RWPE2 (cell line): ENCODE results near the gene LYZL6.

Source experiments
- ATAC-seq: fragments of 200-7000 bp; cut with Tn5 transposase; 3 replicates; pipeline ENCODE4 v1.9.1; 2021; ENCODE audit warnings: low read depth
- DNase-seq: peaks from one replicate; pipeline ENCODE4 v3.0.0-alpha.2; 2020; ENCODE audit warnings: low spot score
- H3K27ac ChIP-seq: fragments of 450-650 bp; 2 replicates; pipeline ENCODE4 v1.5.1; 2017; ENCODE audit warnings: mild to moderate bottlenecking; ENCODE audit not compliant: poor library complexity, severe bottlenecking
- H3K27me3 ChIP-seq: fragments of 250-450 bp; sonication (Bioruptor Pico); 2 replicates; pipeline ENCODE4 v1.5.1; 2021; ENCODE audit warnings: mild to moderate bottlenecking, moderate library complexity; ENCODE audit not compliant: insufficient read depth, poor library complexity, severe bottlenecking
- H3K36me3 ChIP-seq: fragments of 250-450 bp; sonication (Bioruptor Pico); 2 replicates; pipeline ENCODE4 v1.5.1; 2020; ENCODE audit warnings: low read depth, mild to moderate bottlenecking, moderate library complexity
- H3K4me1 ChIP-seq: fragments of 250-450 bp; sonication (Bioruptor Pico); 2 replicates; pipeline ENCODE4 v1.5.1; 2021; ENCODE audit warnings: mild to moderate bottlenecking, moderate library complexity; ENCODE audit not compliant: insufficient read depth, poor library complexity, severe bottlenecking
- H3K4me3 ChIP-seq: fragments of 250-450 bp; sonication (Bioruptor Pico); 2 replicates; pipeline ENCODE4 v1.5.1; 2021; ENCODE audit warnings: mild to moderate bottlenecking, moderate library complexity; ENCODE audit not compliant: severe bottlenecking
- H3K9me3 ChIP-seq: fragments of 250-450 bp; sonication (Bioruptor Pico); 2 replicates; pipeline ENCODE4 v1.5.1; 2021; ENCODE audit warnings: mild to moderate bottlenecking, moderate library complexity; ENCODE audit not compliant: severe bottlenecking
- TF ChIP-seq, protein P1 (sequence below): fragments of 450-650 bp; IDR thresholded peaks from one replicate; pipeline ENCODE4 v1.5.1; 2017; ENCODE audit warnings: mild to moderate bottlenecking, moderate library complexity; ENCODE audit not compliant: poor library complexity, severe bottlenecking

Gene LYZL6

DNA sequence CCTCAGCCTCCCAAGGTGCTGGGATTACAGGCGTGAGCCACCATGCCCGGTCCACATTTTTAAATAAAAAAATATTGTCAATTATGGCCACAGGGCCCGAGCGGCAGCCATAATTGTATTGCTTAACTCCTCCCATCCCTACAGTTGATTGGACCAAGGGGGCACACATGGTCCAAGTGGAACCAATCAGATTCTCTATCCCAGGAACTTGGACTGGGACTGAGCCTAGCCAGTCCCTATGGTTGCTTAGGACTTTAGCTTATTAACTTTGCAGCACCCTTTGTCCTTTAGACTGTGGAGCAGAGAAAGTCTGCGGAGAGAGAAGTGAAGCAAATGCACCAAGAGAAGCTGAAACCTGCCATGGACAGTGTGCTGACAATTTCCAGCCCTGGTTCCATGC, 7.5 kb downstream of the LYZL6 start:
- DNase-seq, result no peak
- Histone ChIP-seq H3K4me1 (no peaks in the 10 kb centered on the region), H3K27ac (no peak overlapping the region), H3K9me3 (no peaks in the 10 kb centered on the region), H3K27me3 (no peaks in the 10 kb centered on the region), H3K4me3 (no peak overlapping the region), H3K36me3 (no peaks in the 10 kb centered on the region)
- TF ChIP-seq, protein P1, sequence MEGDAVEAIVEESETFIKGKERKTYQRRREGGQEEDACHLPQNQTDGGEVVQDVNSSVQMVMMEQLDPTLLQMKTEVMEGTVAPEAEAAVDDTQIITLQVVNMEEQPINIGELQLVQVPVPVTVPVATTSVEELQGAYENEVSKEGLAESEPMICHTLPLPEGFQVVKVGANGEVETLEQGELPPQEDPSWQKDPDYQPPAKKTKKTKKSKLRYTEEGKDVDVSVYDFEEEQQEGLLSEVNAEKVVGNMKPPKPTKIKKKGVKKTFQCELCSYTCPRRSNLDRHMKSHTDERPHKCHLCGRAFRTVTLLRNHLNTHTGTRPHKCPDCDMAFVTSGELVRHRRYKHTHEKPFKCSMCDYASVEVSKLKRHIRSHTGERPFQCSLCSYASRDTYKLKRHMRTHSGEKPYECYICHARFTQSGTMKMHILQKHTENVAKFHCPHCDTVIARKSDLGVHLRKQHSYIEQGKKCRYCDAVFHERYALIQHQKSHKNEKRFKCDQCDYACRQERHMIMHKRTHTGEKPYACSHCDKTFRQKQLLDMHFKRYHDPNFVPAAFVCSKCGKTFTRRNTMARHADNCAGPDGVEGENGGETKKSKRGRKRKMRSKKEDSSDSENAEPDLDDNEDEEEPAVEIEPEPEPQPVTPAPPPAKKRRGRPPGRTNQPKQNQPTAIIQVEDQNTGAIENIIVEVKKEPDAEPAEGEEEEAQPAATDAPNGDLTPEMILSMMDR, result no peak
- ATAC-seq, result no peak

DNA sequence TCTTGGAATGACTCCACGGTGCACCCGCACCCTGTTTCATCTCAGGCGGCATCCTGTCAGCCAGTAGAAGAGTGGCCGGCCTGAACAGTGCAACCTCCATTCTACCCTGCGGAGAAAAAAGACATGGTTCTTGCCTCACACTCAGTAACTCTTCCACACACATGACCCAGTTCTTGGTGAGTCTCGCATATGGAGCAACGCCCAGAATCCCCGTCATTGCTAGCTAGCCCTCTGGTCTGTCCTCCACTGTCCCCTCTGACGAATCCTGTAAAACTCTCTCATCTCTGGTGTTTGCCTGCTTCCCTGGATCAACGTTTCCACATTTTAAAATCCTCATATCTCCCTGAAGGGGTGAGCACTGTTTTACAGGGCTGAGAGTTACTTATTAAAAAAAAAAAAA, 8.8 kb downstream of the LYZL6 start:
- Histone ChIP-seq H3K4me1 (no peaks in the 10 kb centered on the region), H3K4me3 (no peak overlapping the region), H3K9me3 (no peaks in the 10 kb centered on the region), H3K27ac (no peak overlapping the region), H3K27me3 (no peaks in the 10 kb centered on the region), H3K36me3 (no peaks in the 10 kb centered on the region)
- DNase-seq, result no peak
- ATAC-seq, result no peak
- TF ChIP-seq, protein P1, result no peak

DNA sequence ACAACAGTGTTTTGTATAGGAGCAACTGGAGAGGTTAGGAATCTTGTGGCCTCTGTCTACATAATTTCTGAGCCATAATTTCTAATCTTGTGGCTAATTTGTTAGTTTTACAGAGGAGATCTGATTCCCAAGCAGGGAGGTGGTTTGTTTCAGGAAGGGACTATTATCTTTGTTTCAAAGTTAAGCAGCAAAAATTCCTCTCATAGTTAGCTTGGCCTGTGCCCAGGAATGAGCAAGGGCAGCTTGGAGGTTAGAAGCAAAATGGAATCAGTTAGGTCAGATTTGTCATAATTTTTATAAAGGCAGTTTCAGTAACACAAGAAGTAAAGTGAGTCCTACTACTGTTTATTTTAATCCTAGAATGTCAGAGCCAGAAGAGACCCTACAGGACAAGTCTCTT, 10.9 kb downstream of the LYZL6 start:
- H3K4me3 ChIP-seq, result no peak overlapping the region
- H3K9me3 ChIP-seq, result no peaks in the 10 kb centered on the region
- TF ChIP-seq, protein P1, result no peak
- no peaks in the 10 kb centered on the region for H3K27me3 ChIP-seq
- no peaks in the 10 kb centered on the region for H3K36me3 ChIP-seq
- H3K27ac ChIP-seq, result no peak overlapping the region
- DNase-seq (no peak), ATAC-seq (no peak)
- no peaks in the 10 kb centered on the region for H3K4me1 ChIP-seq

DNA sequence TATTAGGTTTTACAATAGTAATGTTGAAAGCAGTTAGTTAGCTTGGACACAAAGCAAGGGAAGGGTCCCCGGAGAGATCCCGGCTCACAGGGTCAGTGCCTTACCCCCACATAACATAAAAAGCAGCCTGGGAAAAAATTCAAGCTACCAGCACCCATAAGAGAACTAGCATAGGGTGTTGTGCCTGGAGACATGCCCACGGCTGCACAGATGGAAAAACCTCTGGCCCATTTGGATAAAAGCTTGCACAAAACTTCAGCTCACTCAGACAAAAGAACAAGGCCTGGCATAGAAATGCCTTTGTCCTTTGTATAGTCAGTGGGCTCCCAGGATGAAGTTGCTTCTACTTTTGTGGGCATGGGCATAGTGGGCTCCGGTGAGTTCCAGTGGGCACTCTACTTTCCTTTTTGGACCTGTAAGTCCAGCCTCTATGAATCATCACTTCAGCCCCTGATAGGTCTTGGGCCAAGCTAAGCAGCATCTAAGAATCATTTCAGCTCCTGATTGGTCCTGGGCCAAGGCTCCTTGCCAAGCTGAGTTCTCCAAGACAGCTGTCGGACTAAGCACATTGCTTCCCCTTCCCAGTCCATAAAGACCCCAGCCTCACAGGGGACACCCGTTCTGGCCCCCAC, 11.6 kb downstream of the LYZL6 start:
- no peak overlapping the region for H3K27ac ChIP-seq
- ATAC-seq (no peak), DNase-seq (no peak)
- no peaks in the 10 kb centered on the region for H3K9me3 ChIP-seq
- H3K4me1 ChIP-seq, result no peaks in the 10 kb centered on the region
- no peaks in the 10 kb centered on the region for H3K36me3 ChIP-seq
- no peak overlapping the region for H3K4me3 ChIP-seq
- TF ChIP-seq, protein P1, result no peak
- no peaks in the 10 kb centered on the region for H3K27me3 ChIP-seq

DNA sequence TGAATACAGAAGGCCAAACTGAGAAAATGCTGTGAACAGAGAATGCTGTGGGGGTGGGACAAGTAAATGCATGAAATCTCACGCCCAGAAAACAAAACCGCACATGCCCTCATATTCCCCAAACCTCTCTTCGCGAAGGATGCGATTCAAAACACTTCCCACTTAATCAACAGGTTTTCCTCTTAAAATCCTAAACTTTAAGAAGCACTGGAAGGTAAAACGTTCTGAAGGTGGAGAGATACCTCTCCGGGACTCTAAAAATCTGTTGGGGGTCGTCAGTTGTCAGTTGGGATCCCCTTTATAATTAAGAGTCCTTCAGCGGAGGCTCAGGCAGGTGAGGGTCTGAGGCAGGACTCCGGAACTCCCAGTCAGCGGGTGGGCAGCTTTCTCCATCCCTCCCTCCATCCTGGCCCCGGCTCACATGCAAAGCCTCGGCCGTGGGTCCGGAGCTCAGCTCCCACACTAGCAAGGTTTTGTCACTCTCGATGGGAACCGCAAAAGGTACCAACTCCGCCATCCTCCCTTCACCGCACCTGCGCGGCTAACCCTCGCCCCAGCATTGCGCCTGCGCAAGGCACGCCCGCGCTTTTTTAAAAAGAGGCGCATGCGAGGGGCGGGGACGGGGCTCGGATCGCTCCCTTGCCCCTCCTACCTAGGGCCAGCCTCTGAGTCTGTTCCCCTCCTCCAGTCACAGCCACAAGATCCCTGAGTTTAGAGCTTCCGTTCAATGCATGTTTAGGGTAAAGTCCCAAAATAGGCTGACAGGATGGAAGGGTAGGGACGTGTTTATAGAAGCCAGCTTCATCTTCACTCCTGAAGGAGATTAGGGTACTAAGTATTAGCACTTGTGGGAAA, 13.1 kb downstream of the LYZL6 start, which contains the start of gene RDM1:
TSS of gene RDM1 (minus strand) at position 563 of the 855 bp plus-strand sequence. CDS start at position 517, 46 bp downstream.
- TF ChIP-seq, protein P1, result no peak
- Histone ChIP-seq H3K4me3 (peak within 1 kb of the TSS; percentile 45), H3K36me3 (no peaks in the 10 kb centered on the region), H3K9me3 (no peaks in the 10 kb centered on the region), H3K27ac (no peak within 1 kb of the TSS), H3K4me1 (no peaks in the 10 kb centered on the region), H3K27me3 (no peaks in the 10 kb centered on the region)
- peak; percentile 84 for DNase-seq
- peak; percentile 97 for ATAC-seq
